ENCODE results near the gene ZBTB7C.

The ZBTB7C gene

DNA sequence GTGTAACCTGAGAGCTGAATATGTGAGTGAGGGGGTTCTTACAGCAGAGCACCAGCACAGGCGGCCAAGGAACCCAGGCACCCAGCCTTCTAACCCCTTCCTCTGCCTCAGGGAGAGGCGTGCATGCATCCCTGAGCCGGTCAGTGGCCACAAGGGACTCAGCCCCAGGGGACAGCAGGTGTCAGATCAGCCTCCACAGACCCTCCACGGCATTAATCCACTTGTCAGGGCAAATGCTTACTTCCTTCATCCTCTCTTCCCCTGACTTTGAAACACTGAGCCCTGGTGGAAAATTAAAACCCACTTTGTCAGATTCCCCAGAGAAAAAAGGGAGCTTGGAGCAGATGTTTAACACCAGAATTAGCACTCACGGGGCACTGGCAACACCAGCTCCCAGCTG is 418.2 kb downstream of the ZBTB7C start:
- Histone ChIP-seq H3K9me3 (ENCODE audit: control insufficient read depth, insufficient read depth, low read length) (no peaks in the 10 kb centered on the region), H3K27me3 (ENCODE audit: control insufficient read depth, insufficient read depth, low read length) (no peaks in the 10 kb centered on the region), H3K4me1 (ENCODE audit: control insufficient read depth, insufficient read depth, low read length) (peaks cover 5% of the 10 kb centered on the region), H3K36me3 (ENCODE audit: control insufficient read depth, insufficient read depth, low read length) (no peaks in the 10 kb centered on the region), H3K4me3 (ENCODE audit: low read length) (no peak overlapping the region), H3K27ac (ENCODE audit: low read length) (no peak overlapping the region)
- DNase-seq (ENCODE audit: low read depth, low spot score) = no peak
- no CpG with 5 or more reads among the region's 5 CpGs for WGBS (ENCODE audit: insufficient coverage, insufficient read length)

GRCh38 chr18:47987388-47987699 is 421.8 kb downstream of the ZBTB7C start:
- WGBS (ENCODE audit: insufficient coverage, insufficient read length) = no CpG with 5 or more reads among the region's 3 CpGs
- no peak for DNase-seq (ENCODE audit: low read depth, low spot score)
- no peak overlapping the region for H3K4me3 ChIP-seq (ENCODE audit: low read length)
- no peaks in the 10 kb centered on the region for H3K36me3 ChIP-seq (ENCODE audit: control insufficient read depth, insufficient read depth, low read length)
- H3K27me3 ChIP-seq (ENCODE audit: control insufficient read depth, insufficient read depth, low read length) = no peaks in the 10 kb centered on the region
- H3K4me1 ChIP-seq (ENCODE audit: control insufficient read depth, insufficient read depth, low read length) = peaks cover 6% of the 10 kb centered on the region
- no peak overlapping the region for H3K27ac ChIP-seq (ENCODE audit: low read length)
- no peaks in the 10 kb centered on the region for H3K9me3 ChIP-seq (ENCODE audit: control insufficient read depth, insufficient read depth, low read length)

DNA sequence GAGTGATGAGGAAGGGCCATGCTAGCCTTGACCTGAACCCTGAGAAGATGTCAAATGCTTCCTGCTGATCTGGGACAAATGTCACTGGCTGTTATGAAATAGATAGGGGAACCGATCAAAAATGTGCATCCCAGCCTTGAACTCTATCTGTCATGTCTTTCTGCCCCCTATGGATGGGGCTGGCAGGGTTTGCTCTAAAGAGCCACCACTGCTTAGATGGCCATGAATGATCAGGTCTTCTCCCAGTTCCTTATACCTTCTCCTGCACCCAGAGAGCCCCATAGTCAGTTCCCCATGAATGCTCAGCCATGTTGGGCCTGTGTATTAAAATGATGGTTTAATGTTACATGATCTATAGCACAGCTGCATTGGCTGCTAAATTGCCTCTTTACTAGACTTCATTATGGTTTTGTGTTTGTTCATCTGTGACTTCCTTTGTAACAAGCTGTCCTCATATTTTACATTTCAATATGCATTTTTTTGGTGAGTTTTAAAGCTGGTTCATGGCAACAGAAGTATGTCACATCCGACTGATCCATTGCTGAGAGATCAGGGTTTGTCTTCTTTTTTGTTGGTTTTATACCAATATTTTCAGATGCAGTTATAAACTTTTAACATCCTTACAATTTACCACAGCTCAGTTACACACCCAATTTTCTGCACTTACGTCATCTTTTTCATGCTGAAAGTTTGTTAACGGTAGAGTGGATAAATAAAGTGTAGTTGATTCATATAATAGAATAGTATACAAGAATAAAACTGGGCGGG is 422.4 kb downstream of the ZBTB7C start:
- no peaks in the 10 kb centered on the region for H3K9me3 ChIP-seq (ENCODE audit: control insufficient read depth, insufficient read depth, low read length)
- DNase-seq (ENCODE audit: low read depth, low spot score) = no peak
- H3K4me1 ChIP-seq (ENCODE audit: control insufficient read depth, insufficient read depth, low read length) = peaks cover 6% of the 10 kb centered on the region
- no peak overlapping the region for H3K4me3 ChIP-seq (ENCODE audit: low read length)
- H3K36me3 ChIP-seq (ENCODE audit: control insufficient read depth, insufficient read depth, low read length) = no peaks in the 10 kb centered on the region
- H3K27me3 ChIP-seq (ENCODE audit: control insufficient read depth, insufficient read depth, low read length) = no peaks in the 10 kb centered on the region
- no peak overlapping the region for H3K27ac ChIP-seq (ENCODE audit: low read length)
- WGBS (ENCODE audit: insufficient coverage, insufficient read length) = 100% methylated on average over 2 of the region's 5 CpGs

- Histone ChIP-seq H3K27me3 (ENCODE audit: control insufficient read depth, insufficient read depth, low read length) (no peaks in the 10 kb centered on the region), H3K27ac (ENCODE audit: low read length) (no peak overlapping the region), H3K36me3 (ENCODE audit: control insufficient read depth, insufficient read depth, low read length) (no peaks in the 10 kb centered on the region), H3K4me1 (ENCODE audit: control insufficient read depth, insufficient read depth, low read length) (peaks cover 8% of the 10 kb centered on the region), H3K4me3 (ENCODE audit: low read length) (no peak overlapping the region), H3K9me3 (ENCODE audit: control insufficient read depth, insufficient read depth, low read length) (no peaks in the 10 kb centered on the region)
- no peak for DNase-seq (ENCODE audit: low read depth, low spot score)
- WGBS (ENCODE audit: insufficient coverage, insufficient read length) = no CpG with 5 or more reads among the region's 7 CpGs
These were observed 423.3 kb downstream of the ZBTB7C start for GRCh38 chr18:47985866-47986265.

GRCh38 chr18:47984991-47985390 is 424.2 kb downstream of the ZBTB7C start:
- H3K27ac ChIP-seq (ENCODE audit: low read length) = no peak overlapping the region
- H3K9me3 ChIP-seq (ENCODE audit: control insufficient read depth, insufficient read depth, low read length) = no peaks in the 10 kb centered on the region
- no peaks in the 10 kb centered on the region for H3K27me3 ChIP-seq (ENCODE audit: control insufficient read depth, insufficient read depth, low read length)
- DNase-seq (ENCODE audit: low read depth, low spot score) = no peak
- peaks cover 8% of the 10 kb centered on the region for H3K4me1 ChIP-seq (ENCODE audit: control insufficient read depth, insufficient read depth, low read length)
- no peaks in the 10 kb centered on the region for H3K36me3 ChIP-seq (ENCODE audit: control insufficient read depth, insufficient read depth, low read length)
- no CpG with 5 or more reads among the region's 4 CpGs for WGBS (ENCODE audit: insufficient coverage, insufficient read length)
- H3K4me3 ChIP-seq (ENCODE audit: low read length) = no peak overlapping the region

DNA sequence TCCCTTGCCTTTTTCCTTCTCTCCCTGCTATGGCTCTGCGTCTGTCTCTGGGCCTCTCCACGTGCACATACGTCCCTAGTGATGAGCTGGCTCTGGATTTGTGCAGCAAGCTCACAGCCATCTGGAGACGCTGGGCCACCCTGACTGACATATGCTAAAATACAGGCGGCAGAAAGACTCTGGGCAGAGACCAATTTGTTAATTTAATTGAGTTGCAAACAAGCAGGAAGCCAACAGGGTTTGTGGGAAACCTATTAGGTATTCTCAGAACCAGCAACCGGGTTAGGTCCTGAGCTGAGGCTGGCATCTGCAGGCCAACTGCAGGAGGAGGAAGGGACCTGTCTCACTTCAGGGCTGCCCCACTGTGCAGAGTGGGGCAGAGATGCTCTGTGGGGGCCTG is 425.2 kb downstream of the ZBTB7C start:
- Histone ChIP-seq H3K27ac (ENCODE audit: low read length) (no peak overlapping the region), H3K4me3 (ENCODE audit: low read length) (no peak overlapping the region), H3K36me3 (ENCODE audit: control insufficient read depth, insufficient read depth, low read length) (no peaks in the 10 kb centered on the region), H3K27me3 (ENCODE audit: control insufficient read depth, insufficient read depth, low read length) (no peaks in the 10 kb centered on the region), H3K9me3 (ENCODE audit: control insufficient read depth, insufficient read depth, low read length) (no peaks in the 10 kb centered on the region), H3K4me1 (ENCODE audit: control insufficient read depth, insufficient read depth, low read length) (peaks cover 3% of the 10 kb centered on the region; the same call in 1 of the 2 replicates)
- no peak for DNase-seq (ENCODE audit: low read depth, low spot score)
- no CpG with 5 or more reads among the region's 6 CpGs for WGBS (ENCODE audit: insufficient coverage, insufficient read length)

GRCh38 chr18:47983055-47983454 is 426.1 kb downstream of the ZBTB7C start:
- Histone ChIP-seq H3K4me1 (ENCODE audit: control insufficient read depth, insufficient read depth, low read length) (peaks cover 3% of the 10 kb centered on the region; the same call in 1 of the 2 replicates), H3K27me3 (ENCODE audit: control insufficient read depth, insufficient read depth, low read length) (no peaks in the 10 kb centered on the region), H3K36me3 (ENCODE audit: control insufficient read depth, insufficient read depth, low read length) (no peaks in the 10 kb centered on the region), H3K4me3 (ENCODE audit: low read length) (no peak overlapping the region), H3K9me3 (ENCODE audit: control insufficient read depth, insufficient read depth, low read length) (no peaks in the 10 kb centered on the region), H3K27ac (ENCODE audit: low read length) (no peak overlapping the region)
- no peak for DNase-seq (ENCODE audit: low read depth, low spot score)
- no CpG with 5 or more reads among the region's 2 CpGs for WGBS (ENCODE audit: insufficient coverage, insufficient read length)

GRCh38 chr18:47981830-47982229 is 427.4 kb downstream of the ZBTB7C start:
- H3K36me3 ChIP-seq (ENCODE audit: control insufficient read depth, insufficient read depth, low read length) = no peaks in the 10 kb centered on the region
- no peak overlapping the region for H3K27ac ChIP-seq (ENCODE audit: low read length)
- H3K9me3 ChIP-seq (ENCODE audit: control insufficient read depth, insufficient read depth, low read length) = no peaks in the 10 kb centered on the region
- no peak overlapping the region for H3K4me3 ChIP-seq (ENCODE audit: low read length)
- DNase-seq (ENCODE audit: low read depth, low spot score) = no peak
- H3K27me3 ChIP-seq (ENCODE audit: control insufficient read depth, insufficient read depth, low read length) = no peaks in the 10 kb centered on the region
- peaks cover 3% of the 10 kb centered on the region; the same call in 1 of the 2 replicates for H3K4me1 ChIP-seq (ENCODE audit: control insufficient read depth, insufficient read depth, low read length)
- WGBS (ENCODE audit: insufficient coverage, insufficient read length) = no CpG with 5 or more reads among the region's 4 CpGs

DNA sequence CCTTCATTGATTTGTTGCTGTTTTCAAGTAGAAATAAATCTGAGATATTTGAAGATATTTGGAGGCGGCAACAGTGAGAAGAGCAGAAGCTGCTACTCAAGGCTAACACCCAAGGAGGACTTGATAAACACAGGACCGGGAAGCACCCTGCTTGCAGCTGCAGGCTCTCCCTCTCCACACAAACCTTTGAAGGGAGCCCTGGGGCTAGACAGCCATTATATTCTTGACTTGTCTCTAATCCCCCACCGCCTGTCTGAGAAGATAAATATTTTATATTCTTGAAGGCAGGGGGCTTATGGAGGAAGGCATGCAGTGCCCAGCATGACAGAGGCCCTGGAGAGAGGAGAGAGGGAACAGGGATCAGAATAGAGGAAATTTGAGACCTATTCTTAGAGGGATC is 427.9 kb downstream of the ZBTB7C start:
- H3K4me3 ChIP-seq (ENCODE audit: low read length) = no peak overlapping the region
- peaks cover 3% of the 10 kb centered on the region; the same call in 1 of the 2 replicates for H3K4me1 ChIP-seq (ENCODE audit: control insufficient read depth, insufficient read depth, low read length)
- H3K9me3 ChIP-seq (ENCODE audit: control insufficient read depth, insufficient read depth, low read length) = 0 out of 2 replicates have a peak, but pooled peaks cover under 1% of the 10 kb centered on the region
- DNase-seq (ENCODE audit: low read depth, low spot score) = no peak
- no peaks in the 10 kb centered on the region for H3K36me3 ChIP-seq (ENCODE audit: control insufficient read depth, insufficient read depth, low read length)
- no peak overlapping the region for H3K27ac ChIP-seq (ENCODE audit: low read length)
- WGBS (ENCODE audit: insufficient coverage, insufficient read length) = no CpG with 5 or more reads among the region's 3 CpGs
- no peaks in the 10 kb centered on the region for H3K27me3 ChIP-seq (ENCODE audit: control insufficient read depth, insufficient read depth, low read length)

GRCh38 chr18:47979611-47980200 is 429.5 kb downstream of the ZBTB7C start:
- no peak for DNase-seq (ENCODE audit: low read depth, low spot score)
- no CpG with 5 or more reads among the region's 5 CpGs for WGBS (ENCODE audit: insufficient coverage, insufficient read length)
- Histone ChIP-seq H3K27me3 (ENCODE audit: control insufficient read depth, insufficient read depth, low read length) (no peaks in the 10 kb centered on the region), H3K4me3 (ENCODE audit: low read length) (no peak overlapping the region), H3K27ac (ENCODE audit: low read length) (no peak overlapping the region), H3K36me3 (ENCODE audit: control insufficient read depth, insufficient read depth, low read length) (no peaks in the 10 kb centered on the region), H3K9me3 (ENCODE audit: control insufficient read depth, insufficient read depth, low read length) (0 out of 2 replicates have a peak, but pooled peaks cover 1% of the 10 kb centered on the region), H3K4me1 (ENCODE audit: control insufficient read depth, insufficient read depth, low read length) (peaks cover 6% of the 10 kb centered on the region)

GRCh38 chr18:47978603-47979002 is 430.6 kb downstream of the ZBTB7C start:
- no peaks in the 10 kb centered on the region for H3K27me3 ChIP-seq (ENCODE audit: control insufficient read depth, insufficient read depth, low read length)
- peaks cover 5% of the 10 kb centered on the region for H3K4me1 ChIP-seq (ENCODE audit: control insufficient read depth, insufficient read depth, low read length)
- no peak for DNase-seq (ENCODE audit: low read depth, low spot score)
- no CpG with 5 or more reads among the region's 1 CpG for WGBS (ENCODE audit: insufficient coverage, insufficient read length)
- no peaks in the 10 kb centered on the region for H3K36me3 ChIP-seq (ENCODE audit: control insufficient read depth, insufficient read depth, low read length)
- H3K4me3 ChIP-seq (ENCODE audit: low read length) = no peak overlapping the region
- H3K9me3 ChIP-seq (ENCODE audit: control insufficient read depth, insufficient read depth, low read length) = 0 out of 2 replicates have a peak, but pooled peaks cover 1% of the 10 kb centered on the region
- no peak overlapping the region for H3K27ac ChIP-seq (ENCODE audit: low read length)

Data from iPS DF 6.9 (cell line).